HepG2 (cell line): ENCODE measurements around the gene RHOT2. TPM values are rescaled to one million over a fixed set of nuclear protein-coding genes. Genes with fewer than 3 reads are reported as not detected.

Source experiments
- ASH2L ChIP-seq: fragments of 300-600, 200-600 bp; sonication (generic); IDR thresholded peaks from 2 replicates; pipeline ENCODE4 v1.7.0; 2017; ENCODE audit warnings: low read depth, mild to moderate bottlenecking, moderate library complexity, mixed read lengths, low read length; ENCODE audit not compliant: insufficient read length
- BHLHE40 ChIP-seq: IDR thresholded peaks from 2 replicates; pipeline ENCODE4 v1.6.1; 2011; ENCODE audit warnings: low read length, improper control_type of control experiment
- CBX5 ChIP-seq: sonication (generic); formaldehyde crosslinking; IDR thresholded peaks from 2 replicates; pipeline ENCODE4 v1.4.0; 2020; ENCODE audit warnings: missing genetic modification reagents, borderline replicate concordance
- HNRNPH1 ChIP-seq: fragments of 200-400 bp; formaldehyde crosslinking; optimal IDR thresholded peaks from 2 replicates; pipeline ENCODE3; 2017; ENCODE audit warnings: mild to moderate bottlenecking, low read depth, low read length
- IKZF1 ChIP-seq: fragments of 450-650 bp; IDR thresholded peaks from 2 replicates; pipeline ENCODE4 v1.7.1; 2016
- ISX ChIP-seq: sonication (generic); formaldehyde crosslinking; conservative IDR thresholded peaks from 2 replicates; pipeline ENCODE4 v1.5.0; 2020; ENCODE audit warnings: missing genetic modification reagents
- JUNB ChIP-seq: sonication (generic); formaldehyde crosslinking; IDR thresholded peaks from 2 replicates; pipeline ENCODE4 v1.8.0; 2022; ENCODE audit warnings: missing genetic modification reagents, mild to moderate bottlenecking, borderline replicate concordance
- KAT2B ChIP-seq: fragments of 150-350 bp; IDR thresholded peaks from 2 replicates; pipeline ENCODE4 v1.6.1; 2014; ENCODE audit warnings: low read depth, low read length, borderline replicate concordance
- KLF11 ChIP-seq: IDR thresholded peaks from 2 replicates; pipeline ENCODE4 v1.6.1; 2016; ENCODE audit warnings: missing compliant biosample characterization
- KLF13 ChIP-seq: sonication (generic); formaldehyde crosslinking; IDR thresholded peaks from 2 replicates; pipeline ENCODE4 v1.4.0; 2020; ENCODE audit warnings: mild to moderate bottlenecking, missing genetic modification reagents
- KLF6 ChIP-seq: IDR thresholded peaks from 2 replicates; pipeline ENCODE4 v1.8.0; 2016; ENCODE audit warnings: missing biosample characterization, missing genetic modification reagents
- KMT2A ChIP-seq: sonication (generic); formaldehyde crosslinking; IDR thresholded peaks from 2 replicates; pipeline ENCODE4 v1.4.0; 2020; ENCODE audit warnings: missing genetic modification reagents
- MYC ChIP-seq: sonication (generic); formaldehyde crosslinking; IDR thresholded peaks from 2 replicates; pipeline ENCODE4 v1.9.0; 2021; ENCODE audit warnings: missing genetic modification reagents, borderline replicate concordance
- NFRKB ChIP-seq: fragments of 450-650 bp; IDR thresholded peaks from 2 replicates; pipeline ENCODE4 v1.6.1; 2017
- NKX3-1 ChIP-seq: sonication (generic); formaldehyde crosslinking; IDR thresholded peaks from 2 replicates; pipeline ENCODE4 v1.5.0; 2020; ENCODE audit warnings: missing genetic modification reagents
- POLR2A ChIP-seq, 2 experiments: IDR thresholded peaks; 2 replicates each; pipeline ENCODE4 v1.6.1; 2011; ENCODE audit warnings: low read depth in 2 of 2, low read length in 2 of 2, mild to moderate bottlenecking in 1 of 2, moderate library complexity in 1 of 2; ENCODE audit not compliant: insufficient read depth in 1 of 2
- RXRA ChIP-seq: sonication (generic); formaldehyde crosslinking; IDR thresholded peaks from 2 replicates; pipeline ENCODE4 v1.5.1; 2020; ENCODE audit warnings: missing genetic modification reagents
- SMAD1 ChIP-seq: sonication (generic); formaldehyde crosslinking; IDR thresholded peaks from 2 replicates; pipeline ENCODE4 v1.4.0; 2020; ENCODE audit warnings: missing genetic modification reagents, low read depth, mild to moderate bottlenecking, borderline replicate concordance
- SP4 ChIP-seq: sonication (generic); formaldehyde crosslinking; IDR thresholded peaks from 2 replicates; pipeline ENCODE4 v1.8.1; 2023; ENCODE audit warnings: mild to moderate bottlenecking, missing genetic modification reagents
- TGIF2 ChIP-seq: IDR thresholded peaks from 2 replicates; pipeline ENCODE4 v1.6.1; 2016; ENCODE audit warnings: control low read depth, missing compliant biosample characterization
- YEATS2 ChIP-seq: sonication (generic); formaldehyde crosslinking; IDR thresholded peaks from 2 replicates; pipeline ENCODE4 v1.4.0; 2020; ENCODE audit warnings: missing genetic modification reagents, borderline replicate concordance
- ZNF253 ChIP-seq: sonication (generic); formaldehyde crosslinking; IDR thresholded peaks from 2 replicates; pipeline ENCODE4 v1.8.0; 2022; ENCODE audit warnings: mild to moderate bottlenecking, missing genetic modification reagents, borderline replicate concordance
- ZNF343 ChIP-seq: sonication (generic); formaldehyde crosslinking; IDR thresholded peaks from 2 replicates; pipeline ENCODE4 v1.4.0; 2020; ENCODE audit warnings: mild to moderate bottlenecking, missing genetic modification reagents
- ZNF354B ChIP-seq: sonication (generic); formaldehyde crosslinking; IDR thresholded peaks from 2 replicates; pipeline ENCODE4 v1.8.0; 2022; ENCODE audit warnings: mild to moderate bottlenecking, missing genetic modification reagents
- ZNF367 ChIP-seq: sonication (generic); formaldehyde crosslinking; IDR thresholded peaks from 2 replicates; pipeline ENCODE4 v1.4.0; 2020; ENCODE audit warnings: missing genetic modification reagents, borderline replicate concordance
- ZNF674 ChIP-seq: sonication (generic); formaldehyde crosslinking; IDR thresholded peaks from 2 replicates; pipeline ENCODE4 v1.5.0; 2020; ENCODE audit warnings: low read depth, mild to moderate bottlenecking, missing genetic modification reagents
- polyA plus RNA-seq, 8 experiments: library from polyadenylated mRNA; depleted of rRNA in 3 of 8; stranded (reverse) in 7 of 8; unstranded in 1 of 8; fragments of >200 nt; fragmentation: Illumina TruSeq in 4 of 8; extraction: Trizol in 4 of 8; gene quantifications; 2 replicates each; pipeline versions ENCODE4 v1.2.1 to v1.2.3, GENCODE V29; 2011 to 2016; ENCODE audit warnings: low read depth in 4 of 8, missing spikeins in 1 of 8, mixed read lengths in 1 of 8; ENCODE audit not compliant: insufficient read depth in 1 of 8
- total RNA-seq, 5 experiments: library from RNA; depleted of rRNA; stranded (reverse); fragments of >200 nt; fragmentation: Illumina TruSeq; extraction: Trizol; gene quantifications; 2 replicates each; pipeline ENCODE4 v1.2.3, GENCODE V29; 2016; ENCODE audit warnings: low read depth in 1 of 5
- TF ChIP-seq, protein P1 (sequence below): IDR thresholded peaks from 2 replicates; pipeline ENCODE4 v1.6.1; 2016; ENCODE audit warnings: mild to moderate bottlenecking
- TF ChIP-seq, protein P2 (sequence below): sonication (generic); formaldehyde crosslinking; IDR thresholded peaks from 2 replicates; pipeline ENCODE4 v1.4.0; 2020; ENCODE audit warnings: missing genetic modification reagents, mild to moderate bottlenecking, borderline replicate concordance
- TF ChIP-seq, protein P3 (sequence below): sonication (generic); formaldehyde crosslinking; IDR thresholded peaks from 2 replicates; pipeline ENCODE4 v1.8.1; 2023; ENCODE audit warnings: missing genetic modification reagents, mild to moderate bottlenecking, borderline replicate concordance

Gene RHOT2
- total and polyA plus RNA-seq, 2 of the 13 experiments (the other 11 are each of a cell fraction or from before 2014, with no cell fraction given): 63.6 to 76.9 TPM

DNA sequence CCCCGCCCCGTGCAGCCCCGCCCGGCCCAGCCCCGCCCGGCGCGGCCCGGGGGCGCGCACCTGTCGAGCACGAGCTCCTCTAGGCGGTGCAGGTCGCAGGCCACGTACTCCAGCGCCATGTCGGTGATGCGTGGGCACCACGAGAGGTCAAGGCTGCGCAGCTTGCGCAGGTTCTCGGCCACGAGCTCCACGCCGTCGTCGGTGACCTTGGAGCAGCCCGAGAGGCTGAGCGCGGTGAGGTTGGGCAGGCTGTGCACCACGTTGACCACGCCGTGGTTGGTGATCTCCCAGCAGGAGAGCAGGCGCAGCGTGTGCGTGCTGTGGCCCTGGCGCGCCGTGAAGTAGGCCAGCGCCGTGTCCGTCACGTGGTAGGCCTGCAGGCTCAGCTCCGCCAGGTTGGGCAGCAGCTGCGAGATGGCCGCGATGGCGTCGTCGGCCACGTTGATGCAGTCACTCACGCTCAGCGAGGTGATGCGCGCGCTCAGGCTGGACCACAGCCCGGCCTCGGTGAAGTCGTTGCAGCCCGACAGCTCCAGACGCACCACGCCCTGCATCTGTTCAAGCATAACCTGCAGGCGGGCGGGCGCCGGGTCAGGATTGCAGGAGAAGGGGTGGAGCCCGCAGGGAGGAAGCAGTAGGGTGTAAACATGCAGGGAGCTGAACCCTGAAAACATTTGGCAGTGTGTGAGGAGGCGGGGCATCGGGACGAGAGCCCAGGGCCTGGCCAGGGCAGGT is 27.6 kb downstream of the RHOT2 start (continued):
- TF ChIP-seq MYC (CRISPR knock-in tag) (peak; percentile 79), ZNF354B (CRISPR knock-in tag) (no peak), RXRA (CRISPR knock-in tag) (peak; percentile 82; the same call in 1 of the 2 replicates), NKX3-1 (CRISPR knock-in tag) (0 out of 2 replicates have a peak, but pooled peaks have one; percentile 63), KMT2A (no peak), KLF13 (CRISPR knock-in tag) (no peak), NFRKB (no peak), YEATS2 (CRISPR knock-in tag) (peak; percentile 79), TGIF2 (CRISPR knock-in tag) (no peak), ISX (no peak), POLR2A (IDR thresholded peaks at IDR 0.05; ENCODE audit: insufficient read depth in 1 of 2, low read depth in 2 of 2, low read length in 2 of 2) (0 out of 4 replicates have a peak, but pooled peaks of 1 of the 2 experiments have one; percentile 49), HNRNPH1 (no peak), KLF6 (CRISPR knock-in tag) (no peak), ZNF367 (CRISPR knock-in tag) (no peak; the same call in 1 of the 2 replicates), SP4 (CRISPR knock-in tag) (no peak), ZNF343 (CRISPR knock-in tag) (0 out of 2 replicates have a peak, but pooled peaks have one; percentile 65), IKZF1 (no peak), CBX5 (peak; percentile 77; the same call in 1 of the 2 replicates), ZNF253 (peak; percentile 92; the same call in 1 of the 2 replicates), KLF11 (CRISPR knock-in tag) (no peak), ZNF674 (CRISPR knock-in tag) (no peak), JUNB (CRISPR knock-in tag) (peak; percentile 17; the same call in 1 of the 2 replicates), SMAD1 (CRISPR knock-in tag) (peak; percentile 50; the same call in 1 of the 2 replicates), ASH2L (no peak), BHLHE40 (peak; percentile 25; the same call in 1 of the 2 replicates), KAT2B (no peak)
- TF ChIP-seq, protein P1, sequence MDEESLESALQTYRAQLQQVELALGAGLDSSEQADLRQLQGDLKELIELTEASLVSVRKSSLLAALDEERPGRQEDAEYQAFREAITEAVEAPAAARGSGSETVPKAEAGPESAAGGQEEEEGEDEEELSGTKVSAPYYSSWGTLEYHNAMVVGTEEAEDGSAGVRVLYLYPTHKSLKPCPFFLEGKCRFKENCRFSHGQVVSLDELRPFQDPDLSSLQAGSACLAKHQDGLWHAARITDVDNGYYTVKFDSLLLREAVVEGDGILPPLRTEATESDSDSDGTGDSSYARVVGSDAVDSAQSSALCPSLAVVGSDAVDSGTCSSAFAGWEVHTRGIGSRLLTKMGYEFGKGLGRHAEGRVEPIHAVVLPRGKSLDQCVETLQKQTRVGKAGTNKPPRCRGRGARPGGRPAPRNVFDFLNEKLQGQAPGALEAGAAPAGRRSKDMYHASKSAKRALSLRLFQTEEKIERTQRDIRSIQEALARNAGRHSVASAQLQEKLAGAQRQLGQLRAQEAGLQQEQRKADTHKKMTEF (CRISPR knock-in tag): peak; percentile 59; the same call in 1 of the 2 replicates
- TF ChIP-seq, protein P2, sequence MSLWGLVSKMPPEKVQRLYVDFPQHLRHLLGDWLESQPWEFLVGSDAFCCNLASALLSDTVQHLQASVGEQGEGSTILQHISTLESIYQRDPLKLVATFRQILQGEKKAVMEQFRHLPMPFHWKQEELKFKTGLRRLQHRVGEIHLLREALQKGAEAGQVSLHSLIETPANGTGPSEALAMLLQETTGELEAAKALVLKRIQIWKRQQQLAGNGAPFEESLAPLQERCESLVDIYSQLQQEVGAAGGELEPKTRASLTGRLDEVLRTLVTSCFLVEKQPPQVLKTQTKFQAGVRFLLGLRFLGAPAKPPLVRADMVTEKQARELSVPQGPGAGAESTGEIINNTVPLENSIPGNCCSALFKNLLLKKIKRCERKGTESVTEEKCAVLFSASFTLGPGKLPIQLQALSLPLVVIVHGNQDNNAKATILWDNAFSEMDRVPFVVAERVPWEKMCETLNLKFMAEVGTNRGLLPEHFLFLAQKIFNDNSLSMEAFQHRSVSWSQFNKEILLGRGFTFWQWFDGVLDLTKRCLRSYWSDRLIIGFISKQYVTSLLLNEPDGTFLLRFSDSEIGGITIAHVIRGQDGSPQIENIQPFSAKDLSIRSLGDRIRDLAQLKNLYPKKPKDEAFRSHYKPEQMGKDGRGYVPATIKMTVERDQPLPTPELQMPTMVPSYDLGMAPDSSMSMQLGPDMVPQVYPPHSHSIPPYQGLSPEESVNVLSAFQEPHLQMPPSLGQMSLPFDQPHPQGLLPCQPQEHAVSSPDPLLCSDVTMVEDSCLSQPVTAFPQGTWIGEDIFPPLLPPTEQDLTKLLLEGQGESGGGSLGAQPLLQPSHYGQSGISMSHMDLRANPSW (CRISPR knock-in tag): no peak
- TF ChIP-seq, protein P3, sequence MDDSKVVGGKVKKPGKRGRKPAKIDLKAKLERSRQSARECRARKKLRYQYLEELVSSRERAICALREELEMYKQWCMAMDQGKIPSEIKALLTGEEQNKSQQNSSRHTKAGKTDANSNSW (CRISPR knock-in tag): no peak
